Forelimb muscle (tissue), 1 donor: ENCODE measurements around the gene PTPRC. TPM values are rescaled to one million over a fixed set of nuclear protein-coding genes. Genes with fewer than 3 reads are reported as not detected.

Source experiments
- DNase-seq: peaks from one replicate; pipeline ENCODE4 v3.0.0-alpha.2; 2013; ENCODE audit warnings: low read depth
- polyA plus RNA-seq: library from polyadenylated mRNA; unstranded; fragments of 120-200 nt; gene quantifications from one replicate; pipeline ENCODE4 v1.2.1, GENCODE V29; 2013; ENCODE audit not compliant: insufficient read length

PTPRC gene
- polyA plus RNA-seq, 1 donor: 5.0 TPM

- no peak for DNase-seq
These were observed 123.2 kb downstream of the PTPRC start for GRCh38 chr1:198761859-198762616.

DNA sequence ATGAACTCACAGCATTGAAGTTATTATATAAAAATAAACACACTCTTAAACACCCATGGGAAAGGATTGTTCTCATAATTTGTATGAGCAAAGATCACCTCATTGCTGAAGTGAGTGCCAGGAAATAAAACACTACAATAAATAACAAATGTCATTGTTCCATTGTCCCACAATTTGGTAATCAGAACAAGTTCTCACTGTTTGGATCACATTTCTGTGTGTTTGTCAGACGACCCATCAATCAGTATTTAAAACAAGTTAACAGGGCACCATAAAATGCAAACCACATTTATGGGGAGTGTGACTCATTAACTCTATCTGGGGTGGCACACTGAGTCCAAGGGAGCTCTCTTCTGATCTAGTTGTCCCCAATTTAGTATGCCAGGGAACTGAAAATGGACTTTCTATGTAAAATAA, 124.5 kb downstream of the PTPRC start:
- DNase-seq: no peak

GRCh38 chr1:198764748-198765147, 125.9 kb downstream of the PTPRC start:
- no peak for DNase-seq

GRCh38 chr1:198765416-198765815, 126.6 kb downstream of the PTPRC start:
- DNase-seq: no peak

- DNase-seq: no peak
These were observed 132.8 kb downstream of the PTPRC start for GRCh38 chr1:198771563-198772153.

GRCh38 chr1:198772626-198773025, 133.8 kb downstream of the PTPRC start:
- DNase-seq: no peak

DNA sequence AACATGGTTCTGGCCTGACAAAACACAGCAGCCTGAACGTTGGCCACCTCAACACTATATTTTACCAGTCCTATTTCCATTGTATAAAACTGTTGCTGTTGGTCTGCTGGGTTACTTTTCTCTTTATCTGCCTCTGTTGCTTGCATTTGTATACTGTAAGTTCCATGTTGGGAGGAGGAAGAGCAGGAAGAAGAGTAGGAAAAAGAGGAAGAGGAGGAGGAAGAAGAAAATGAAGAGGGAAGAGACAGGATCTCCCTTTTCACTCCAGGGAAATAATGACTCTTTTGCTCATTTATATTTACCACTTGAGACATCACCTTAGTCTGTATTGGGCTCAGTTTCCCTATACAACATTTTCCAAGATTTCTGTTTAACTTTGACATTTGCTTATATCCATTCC, 134.2 kb downstream of the PTPRC start:
- no peak for DNase-seq

DNA sequence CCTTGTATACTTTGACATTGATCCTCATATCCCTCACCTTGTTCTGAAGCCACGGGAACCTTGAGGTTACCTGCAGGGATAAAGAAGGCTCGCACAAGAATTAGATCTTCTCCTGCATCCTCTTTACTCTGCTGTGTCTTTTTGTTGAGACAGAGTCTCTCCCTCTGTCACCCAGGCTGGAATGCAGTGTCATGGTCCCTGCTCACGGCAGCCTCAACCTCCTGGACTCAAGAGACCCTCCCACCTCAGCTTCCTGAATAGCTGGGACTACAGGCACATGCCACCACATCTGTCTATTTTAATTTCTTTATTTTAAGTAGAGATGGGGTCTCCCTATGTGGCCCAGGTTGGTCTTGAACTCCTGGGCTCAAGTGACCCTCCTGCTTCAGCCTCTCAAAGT, 134.7 kb downstream of the PTPRC start:
- no peak for DNase-seq

GRCh38 chr1:198774421-198774820, 135.6 kb downstream of the PTPRC start:
- no peak for DNase-seq

DNA sequence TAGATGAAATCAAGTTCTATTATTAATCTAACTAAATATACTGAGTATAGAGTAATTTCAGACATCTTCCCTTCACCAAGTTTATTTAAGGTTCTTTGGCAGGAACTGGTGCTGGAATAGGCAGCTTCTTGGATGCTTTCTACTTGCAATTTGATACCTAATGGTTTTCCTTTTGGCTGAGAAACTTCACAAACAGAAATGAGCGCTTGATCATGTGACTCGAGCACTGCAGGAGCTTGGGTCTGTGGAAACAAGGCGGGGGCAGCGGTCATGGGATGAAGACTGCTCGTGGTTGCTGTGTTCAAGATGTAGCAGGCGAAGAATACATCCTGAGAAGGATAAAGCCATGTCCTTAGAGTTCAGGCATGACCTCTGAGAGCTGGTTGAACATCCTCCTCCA, 136.8 kb downstream of the PTPRC start:
- DNase-seq: no peak

GRCh38 chr1:198776602-198777029, 137.8 kb downstream of the PTPRC start:
- DNase-seq: no peak

DNA sequence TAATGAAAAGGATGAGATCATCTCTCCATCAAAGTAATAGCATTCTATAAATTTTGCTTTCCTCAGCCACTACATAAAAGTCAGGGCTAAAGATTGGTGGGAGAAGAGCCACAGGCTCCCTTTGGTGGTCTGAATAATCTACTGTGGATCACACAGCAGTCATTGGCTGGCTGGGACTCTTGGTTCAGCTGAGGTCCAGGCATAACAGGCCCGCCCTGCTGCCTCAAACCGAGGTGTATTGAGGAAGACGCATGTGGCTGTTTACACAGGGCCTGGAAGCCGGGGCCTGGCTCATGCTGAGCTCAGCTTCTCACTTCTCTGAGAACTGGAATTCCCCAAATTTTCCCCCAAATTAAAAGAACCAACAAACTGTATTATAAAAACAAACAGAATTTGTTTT, 139.2 kb downstream of the PTPRC start:
- no peak for DNase-seq

DNA sequence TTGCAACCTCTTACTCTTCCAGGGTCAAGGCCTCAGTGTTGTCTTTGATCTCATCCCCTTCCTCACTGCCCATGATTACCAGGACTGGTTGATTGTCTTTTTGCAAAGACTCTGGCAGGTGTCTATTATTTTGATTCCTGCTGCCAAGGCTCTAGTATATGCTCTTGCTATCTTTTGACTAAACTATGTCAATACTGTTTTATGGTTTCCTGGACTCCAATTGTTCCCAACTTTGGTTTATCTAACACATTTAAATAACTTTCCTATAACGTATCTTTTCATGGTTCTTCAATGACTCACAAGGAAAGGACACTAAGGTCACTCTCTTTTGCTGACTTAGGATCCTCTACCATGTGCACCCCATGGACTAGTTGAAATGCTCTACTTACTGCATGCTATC, 141.5 kb downstream of the PTPRC start:
- DNase-seq: no peak

DNA sequence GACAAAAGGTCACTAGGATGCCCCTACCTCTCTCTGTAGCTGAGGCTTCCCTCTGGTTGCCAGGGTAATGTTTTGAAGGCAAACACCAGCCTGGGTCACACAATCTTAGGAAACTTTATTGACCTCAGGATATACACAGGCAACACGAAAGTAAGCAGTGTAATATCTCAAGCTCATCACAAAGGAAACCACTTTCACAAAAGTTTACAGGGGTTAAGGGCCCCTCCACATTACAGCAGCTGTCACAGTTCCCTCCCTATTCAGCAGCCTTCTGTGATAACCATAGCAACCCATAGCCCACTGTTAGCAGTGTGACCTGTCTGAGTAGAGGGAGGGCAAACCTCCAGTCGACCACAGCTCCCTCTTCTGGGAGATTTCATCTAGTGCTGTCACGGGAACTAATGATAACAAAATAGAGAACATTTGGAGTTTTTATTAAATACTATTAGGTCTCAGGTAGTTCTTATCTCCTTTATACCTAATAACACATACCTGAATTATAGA, 149.8 kb downstream of the PTPRC start:
- no peak for DNase-seq

GRCh38 chr1:198793714-198794113, 154.9 kb downstream of the PTPRC start:
- DNase-seq: peak; percentile 44

DNA sequence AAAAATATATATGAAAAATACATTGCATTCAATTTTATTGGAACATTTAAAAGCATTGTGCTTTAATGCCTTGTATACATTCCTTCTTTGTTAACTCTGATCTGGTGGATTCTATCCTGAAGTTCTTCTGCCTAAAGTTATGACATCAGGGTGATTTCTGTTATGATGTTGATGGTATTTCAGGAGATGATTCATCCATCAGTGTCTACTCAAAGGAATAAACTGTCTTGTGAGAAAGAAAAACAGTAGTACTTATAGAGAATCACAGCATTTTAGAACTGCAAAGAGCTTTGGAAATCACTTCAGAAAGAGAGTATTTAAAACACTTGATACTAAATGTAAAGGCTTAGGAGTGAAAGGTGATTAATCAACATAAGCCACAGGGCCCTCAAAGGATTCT, 155.7 kb downstream of the PTPRC start:
- DNase-seq: no peak

- no peak for DNase-seq
These were observed 158.8 kb downstream of the PTPRC start for GRCh38 chr1:198797656-198798055.

GRCh38 chr1:198798923-198799386, 160.1 kb downstream of the PTPRC start:
- no peak for DNase-seq

- DNase-seq: no peak
These were observed 166.8 kb downstream of the PTPRC start for GRCh38 chr1:198805498-198806151.

GRCh38 chr1:198806861-198807260, 168.0 kb downstream of the PTPRC start:
- no peak for DNase-seq
